GM23338 (cell line): Measurements from ENCODE around the gene HLA-DMB.

Source experiments
- CREB1 ChIP-seq: fragments of 250-450 bp; sonication (Bioruptor Pico); IDR thresholded peaks from 2 replicates; pipeline ENCODE4 v1.5.0; 2020; ENCODE audit warnings: low read depth, mild to moderate bottlenecking, moderate library complexity
- CTCF ChIP-seq, 2 experiments: fragments of 200-600 bp in 1 of 2; sonication (generic) in 1 of 2; conservative IDR thresholded peaks; 2 replicates each; pipeline versions ENCODE4 v1.5.1 to v1.6.1; 2016 to 2017; ENCODE audit warnings: antibody characterized with exemption in 2 of 2, low read depth in 2 of 2, mild to moderate bottlenecking in 2 of 2, moderate library complexity in 1 of 2
- EZH2 ChIP-seq: fragments of 200-600 bp; sonication (generic); IDR thresholded peaks from one replicate; pipeline ENCODE4 v1.8.0; 2017; ENCODE audit warnings: antibody characterized with exemption, mild to moderate bottlenecking, low read depth; ENCODE audit not compliant: unreplicated experiment
- EZH2phosphoT487 ChIP-seq: fragments of 200-600 bp; sonication (generic); IDR thresholded peaks from one replicate; pipeline ENCODE4 v1.8.1; 2018; ENCODE audit warnings: antibody characterized with exemption; ENCODE audit not compliant: unreplicated experiment
- POLR2AphosphoS5 ChIP-seq: IDR thresholded peaks from 2 replicates; pipeline ENCODE4 v1.6.1; 2016; ENCODE audit warnings: antibody characterized with exemption, low read depth
- TF ChIP-seq, protein P1 (sequence below): IDR thresholded peaks from one replicate; pipeline ENCODE4 v1.6.1; 2018; ENCODE audit warnings: antibody characterized with exemption; ENCODE audit not compliant: unreplicated experiment

- TF ChIP-seq CREB1 (CRISPR knock-in tag) = no peak
- no peak for TF ChIP-seq CTCF (conservative IDR thresholded peaks at IDR 0.05; ENCODE audit: low read depth in 2 of 2)
- TF ChIP-seq, protein P1, sequence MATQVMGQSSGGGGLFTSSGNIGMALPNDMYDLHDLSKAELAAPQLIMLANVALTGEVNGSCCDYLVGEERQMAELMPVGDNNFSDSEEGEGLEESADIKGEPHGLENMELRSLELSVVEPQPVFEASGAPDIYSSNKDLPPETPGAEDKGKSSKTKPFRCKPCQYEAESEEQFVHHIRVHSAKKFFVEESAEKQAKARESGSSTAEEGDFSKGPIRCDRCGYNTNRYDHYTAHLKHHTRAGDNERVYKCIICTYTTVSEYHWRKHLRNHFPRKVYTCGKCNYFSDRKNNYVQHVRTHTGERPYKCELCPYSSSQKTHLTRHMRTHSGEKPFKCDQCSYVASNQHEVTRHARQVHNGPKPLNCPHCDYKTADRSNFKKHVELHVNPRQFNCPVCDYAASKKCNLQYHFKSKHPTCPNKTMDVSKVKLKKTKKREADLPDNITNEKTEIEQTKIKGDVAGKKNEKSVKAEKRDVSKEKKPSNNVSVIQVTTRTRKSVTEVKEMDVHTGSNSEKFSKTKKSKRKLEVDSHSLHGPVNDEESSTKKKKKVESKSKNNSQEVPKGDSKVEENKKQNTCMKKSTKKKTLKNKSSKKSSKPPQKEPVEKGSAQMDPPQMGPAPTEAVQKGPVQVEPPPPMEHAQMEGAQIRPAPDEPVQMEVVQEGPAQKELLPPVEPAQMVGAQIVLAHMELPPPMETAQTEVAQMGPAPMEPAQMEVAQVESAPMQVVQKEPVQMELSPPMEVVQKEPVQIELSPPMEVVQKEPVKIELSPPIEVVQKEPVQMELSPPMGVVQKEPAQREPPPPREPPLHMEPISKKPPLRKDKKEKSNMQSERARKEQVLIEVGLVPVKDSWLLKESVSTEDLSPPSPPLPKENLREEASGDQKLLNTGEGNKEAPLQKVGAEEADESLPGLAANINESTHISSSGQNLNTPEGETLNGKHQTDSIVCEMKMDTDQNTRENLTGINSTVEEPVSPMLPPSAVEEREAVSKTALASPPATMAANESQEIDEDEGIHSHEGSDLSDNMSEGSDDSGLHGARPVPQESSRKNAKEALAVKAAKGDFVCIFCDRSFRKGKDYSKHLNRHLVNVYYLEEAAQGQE = no peak
- no peak for TF ChIP-seq POLR2AphosphoS5
- no peak for TF ChIP-seq EZH2
- no peak for TF ChIP-seq EZH2phosphoT487
These were observed 9.6 kb downstream of the HLA-DMB start for GRCh38 chr6:32931211-32931610.
